ENCODE data around the gene APAF1. TPM values are rescaled to one million over a fixed set of nuclear protein-coding genes. Genes with fewer than 3 reads are reported as not detected.

APAF1 gene
- total RNA-seq, 1 experiment from 2014 or later, result 25.4 TPM

GRCh38 chr12:98725476-98726247 is 80.6 kb downstream of the APAF1 start:
- peak; percentile 22 to 59 for DNase-seq (ENCODE audit: low read depth in 1 of 2, low spot score in 2 of 2)

GRCh38 chr12:98727196-98727595 is 82.1 kb downstream of the APAF1 start:
- DNase-seq (ENCODE audit: low read depth in 1 of 2, low spot score in 2 of 2), result no peak
- H3K4me3 ChIP-seq, result no peak overlapping the region
- peaks cover 6% of the 10 kb centered on the region; the same call in 1 of the 2 replicates for H3K4me1 ChIP-seq (replicated peaks)
- no peaks in the 10 kb centered on the region for H3K27me3 ChIP-seq (replicated peaks)
- H3K9me3 ChIP-seq (replicated peaks), result no peaks in the 10 kb centered on the region
- H3K36me3 ChIP-seq, result peaks cover 60% of the 10 kb centered on the region
- no peak overlapping the region for H3K27ac ChIP-seq

More at GRCh38 chr12:98725476-98726247, 80.6 kb downstream of the APAF1 start:
- H3K27me3 ChIP-seq (replicated peaks), result no peaks in the 10 kb centered on the region
- H3K4me1 ChIP-seq (replicated peaks), result peaks cover 6% of the 10 kb centered on the region; the same call in 1 of the 2 replicates
- H3K4me3 ChIP-seq, result no peak overlapping the region
- H3K27ac ChIP-seq, result no peak overlapping the region
- H3K36me3 ChIP-seq, result peaks cover 52% of the 10 kb centered on the region
- H3K9me3 ChIP-seq (replicated peaks), result no peaks in the 10 kb centered on the region

- Histone ChIP-seq H3K36me3 (peaks cover 53% of the 10 kb centered on the region), H3K27ac (no peak overlapping the region), H3K27me3 (replicated peaks) (no peaks in the 10 kb centered on the region), H3K4me3 (no peak overlapping the region), H3K4me1 (replicated peaks) (peaks cover 3% of the 10 kb centered on the region; the same call in 1 of the 2 replicates), H3K9me3 (replicated peaks) (no peaks in the 10 kb centered on the region)
- DNase-seq (ENCODE audit: low read depth in 1 of 2, low spot score in 2 of 2), result no peak
These were observed 85.3 kb downstream of the APAF1 start for GRCh38 chr12:98730412-98730811.

DNA sequence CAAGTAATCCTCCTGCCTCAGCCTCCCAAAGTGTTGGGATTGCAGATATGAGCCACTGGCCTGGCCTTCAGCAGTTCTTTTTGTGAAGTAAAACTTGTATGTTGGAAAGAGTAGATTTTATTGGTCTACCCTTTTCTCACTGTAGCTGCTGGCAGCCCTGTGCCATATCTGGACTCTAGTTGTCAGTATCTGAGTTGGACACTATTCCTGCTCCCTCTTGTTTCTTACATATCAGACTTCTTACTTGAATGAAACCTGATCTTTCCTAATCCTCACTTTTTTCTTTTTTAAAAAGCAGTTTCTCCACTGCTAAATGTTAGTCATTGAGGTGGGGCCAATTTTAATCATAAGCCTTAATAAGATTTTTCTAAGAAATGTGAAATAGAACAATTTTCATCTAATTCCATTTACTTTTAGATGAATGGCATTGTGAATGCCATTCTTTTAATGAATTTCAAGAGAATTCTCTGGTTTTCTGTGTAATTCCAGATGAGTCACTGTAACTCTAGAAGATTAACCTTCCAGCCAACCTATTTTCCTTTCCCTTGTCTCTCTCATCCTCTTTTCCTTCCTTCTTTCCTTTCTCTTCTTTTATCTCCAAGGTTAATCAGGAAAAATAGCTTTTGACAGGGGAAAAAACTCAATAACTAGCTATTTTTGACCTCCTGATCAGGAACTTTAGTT is 88.7 kb downstream of the APAF1 start:
- no peak for DNase-seq (ENCODE audit: low read depth in 1 of 2, low spot score in 2 of 2)
- no peaks in the 10 kb centered on the region for H3K9me3 ChIP-seq (replicated peaks)
- H3K27me3 ChIP-seq (replicated peaks), result no peaks in the 10 kb centered on the region
- peaks cover 42% of the 10 kb centered on the region for H3K36me3 ChIP-seq
- no peak overlapping the region for H3K4me3 ChIP-seq
- peaks cover 18% of the 10 kb centered on the region for H3K4me1 ChIP-seq (replicated peaks)
- no peak overlapping the region for H3K27ac ChIP-seq

DNA sequence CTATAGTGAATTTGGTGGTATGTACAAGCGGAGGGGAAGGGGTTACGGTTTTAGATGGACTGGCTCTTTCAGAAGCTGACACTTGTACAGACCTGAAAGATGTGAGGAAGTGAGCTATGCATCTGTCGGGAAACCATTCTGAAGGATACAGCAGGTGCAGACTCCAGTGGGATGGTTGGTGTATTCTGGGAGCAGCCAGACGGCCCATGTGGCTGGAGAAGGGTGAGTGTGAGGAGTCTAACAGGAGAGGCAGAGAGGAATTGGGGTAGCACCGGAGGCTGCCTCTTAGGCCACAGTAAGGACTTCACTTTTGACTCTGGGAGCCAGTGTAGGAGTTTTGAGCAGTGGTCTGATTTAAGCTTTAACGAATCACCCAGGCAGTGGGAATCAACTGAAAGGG is 90.7 kb downstream of the APAF1 start:
- Histone ChIP-seq H3K27ac (no peak overlapping the region), H3K4me3 (no peak overlapping the region), H3K9me3 (replicated peaks) (no peaks in the 10 kb centered on the region), H3K27me3 (replicated peaks) (no peaks in the 10 kb centered on the region), H3K4me1 (replicated peaks) (peaks cover 18% of the 10 kb centered on the region), H3K36me3 (peaks cover 22% of the 10 kb centered on the region)
- DNase-seq (ENCODE audit: low read depth in 1 of 2, low spot score in 2 of 2), result no peak

DNA sequence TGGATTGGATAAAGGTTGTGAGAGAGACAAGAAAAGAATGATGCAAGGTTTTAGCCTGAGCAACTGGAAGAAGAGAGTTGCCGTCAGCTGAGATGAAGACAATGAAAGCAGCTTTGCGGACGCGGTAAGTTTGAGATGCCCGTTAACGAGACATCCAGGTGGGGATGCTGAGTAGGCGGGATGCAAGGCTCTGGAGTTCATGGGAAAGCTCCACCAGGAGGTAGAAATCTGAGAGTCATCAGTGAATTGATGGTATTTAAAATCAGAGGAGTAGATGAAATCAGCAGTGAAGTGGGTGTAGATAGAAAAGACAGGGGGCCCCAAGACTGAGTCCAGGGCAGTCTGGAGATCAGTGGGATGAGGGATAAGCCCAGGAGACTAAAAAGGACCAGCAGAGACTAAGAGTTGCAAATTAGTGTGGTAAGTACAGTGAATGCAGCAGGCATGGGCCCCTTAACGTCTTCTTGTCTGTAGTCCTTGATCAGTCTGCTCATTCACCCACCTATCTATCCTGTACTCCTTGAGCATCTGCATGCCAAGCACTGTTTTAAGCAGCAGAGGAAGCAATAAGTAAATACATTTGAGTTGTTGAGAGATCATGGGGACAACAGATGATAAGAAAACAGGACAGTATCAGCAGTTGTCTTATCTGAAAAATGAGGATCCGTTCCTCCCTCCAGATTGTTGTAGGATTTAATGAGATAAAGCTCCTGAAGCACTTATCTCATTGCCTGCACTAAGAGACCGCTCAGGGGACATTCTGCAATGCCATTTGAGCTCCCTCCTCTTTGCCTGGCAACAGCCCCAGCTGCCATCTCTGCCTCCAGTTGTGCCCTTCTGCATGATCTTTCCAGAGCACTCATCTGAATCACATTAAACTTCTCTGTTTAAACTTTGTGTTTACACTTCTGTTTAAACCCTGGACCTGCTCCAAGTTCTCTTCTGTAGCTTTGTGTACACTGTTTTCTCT is 91.5 kb downstream of the APAF1 start:
- Histone ChIP-seq H3K27ac (no peak overlapping the region), H3K4me3 (no peak overlapping the region)

DNA sequence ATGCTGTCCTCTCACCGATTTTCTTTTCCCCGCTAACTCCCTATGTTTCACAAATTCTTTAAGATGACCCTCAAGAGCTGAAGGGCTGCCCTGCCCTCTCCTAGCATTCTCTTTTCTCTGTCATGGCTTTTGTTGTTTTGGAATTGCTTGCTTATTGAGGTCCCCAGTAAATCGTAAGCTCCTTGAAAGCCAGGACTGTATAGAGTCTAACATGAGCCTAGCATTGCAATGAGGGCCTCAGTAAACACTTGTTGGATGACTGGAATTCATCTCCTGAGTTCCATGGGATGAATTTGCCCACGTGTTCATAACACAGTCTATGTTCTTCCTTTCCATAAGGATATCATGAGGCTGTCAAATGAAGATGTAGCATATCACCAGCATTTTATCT is 92.2 kb downstream of the APAF1 start:
- Histone ChIP-seq H3K36me3 (peaks cover 11% of the 10 kb centered on the region), H3K4me1 (replicated peaks) (peaks cover 25% of the 10 kb centered on the region), H3K4me3 (no peak overlapping the region), H3K27ac (no peak overlapping the region), H3K27me3 (replicated peaks) (no peaks in the 10 kb centered on the region), H3K9me3 (replicated peaks) (no peaks in the 10 kb centered on the region)
- no peak for DNase-seq (ENCODE audit: low read depth in 1 of 2, low spot score in 2 of 2)

More for the DNA sequence above, 91.5 kb downstream of the APAF1 start:
- DNase-seq (ENCODE audit: low read depth in 1 of 2, low spot score in 2 of 2), result no peak
- peaks cover 25% of the 10 kb centered on the region for H3K4me1 ChIP-seq (replicated peaks)
- peaks cover 16% of the 10 kb centered on the region for H3K36me3 ChIP-seq
- H3K27me3 ChIP-seq (replicated peaks), result no peaks in the 10 kb centered on the region
- H3K9me3 ChIP-seq (replicated peaks), result no peaks in the 10 kb centered on the region

- H3K4me3 ChIP-seq, result no peak overlapping the region
- no peak for DNase-seq (ENCODE audit: low read depth in 1 of 2, low spot score in 2 of 2)
- H3K27ac ChIP-seq, result no peak overlapping the region
These were observed 92.9 kb downstream of the APAF1 start for GRCh38 chr12:98738002-98738401.

GRCh38 chr12:98738539-98738938 is 93.4 kb downstream of the APAF1 start:
- no peak overlapping the region for H3K27ac ChIP-seq
- no peak overlapping the region for H3K4me3 ChIP-seq
- no peaks in the 10 kb centered on the region for H3K9me3 ChIP-seq (replicated peaks)
- H3K27me3 ChIP-seq (replicated peaks), result no peaks in the 10 kb centered on the region
- peaks cover 7% of the 10 kb centered on the region; the same call in 1 of the 2 replicates for H3K36me3 ChIP-seq
- DNase-seq (ENCODE audit: low read depth in 1 of 2, low spot score in 2 of 2), result no peak
- peaks cover 25% of the 10 kb centered on the region for H3K4me1 ChIP-seq (replicated peaks)

More at GRCh38 chr12:98738002-98738401, 92.9 kb downstream of the APAF1 start:
- Histone ChIP-seq H3K27me3 (replicated peaks) (no peaks in the 10 kb centered on the region), H3K36me3 (peaks cover 7% of the 10 kb centered on the region; the same call in 1 of the 2 replicates), H3K9me3 (replicated peaks) (no peaks in the 10 kb centered on the region), H3K4me1 (replicated peaks) (peaks cover 25% of the 10 kb centered on the region)

- peaks cover 2% of the 10 kb centered on the region; the same call in 1 of the 2 replicates for H3K36me3 ChIP-seq
- H3K4me1 ChIP-seq (replicated peaks), result peaks cover 30% of the 10 kb centered on the region
- H3K27me3 ChIP-seq (replicated peaks), result no peaks in the 10 kb centered on the region; the same call in none of the 2 replicates
- H3K9me3 ChIP-seq (replicated peaks), result no peaks in the 10 kb centered on the region
- DNase-seq (ENCODE audit: low read depth in 1 of 2, low spot score in 2 of 2), result no peak
- no peak overlapping the region for H3K27ac ChIP-seq
- H3K4me3 ChIP-seq, result no peak overlapping the region
These were observed 95.7 kb downstream of the APAF1 start for GRCh38 chr12:98740751-98741150.

DNA sequence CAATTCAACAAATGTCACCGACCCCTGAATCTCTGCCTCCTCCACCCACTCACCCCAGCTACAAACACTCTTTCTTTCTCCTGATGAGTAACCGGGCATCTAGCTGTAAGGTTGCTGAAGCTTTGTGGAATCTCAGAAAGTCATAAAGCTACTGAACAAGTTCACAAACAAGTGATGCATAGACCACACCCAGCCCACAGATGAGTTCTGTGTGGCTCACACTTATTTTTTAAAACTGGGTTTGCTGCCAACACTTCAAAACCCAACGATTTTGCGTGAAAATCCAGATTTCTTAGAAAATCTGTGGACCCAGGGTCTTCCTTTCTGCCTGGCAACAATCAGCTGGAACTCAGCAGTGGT is 96.1 kb downstream of the APAF1 start:
- Histone ChIP-seq H3K27ac (no peak overlapping the region), H3K9me3 (replicated peaks) (no peaks in the 10 kb centered on the region), H3K36me3 (no peaks in the 10 kb centered on the region; the same call in 1 of the 2 replicates), H3K4me1 (replicated peaks) (peaks cover 34% of the 10 kb centered on the region), H3K4me3 (no peak overlapping the region), H3K27me3 (replicated peaks) (no peaks in the 10 kb centered on the region; the same call in none of the 2 replicates)
- DNase-seq (ENCODE audit: low read depth in 1 of 2, low spot score in 2 of 2), result no peak

DNA sequence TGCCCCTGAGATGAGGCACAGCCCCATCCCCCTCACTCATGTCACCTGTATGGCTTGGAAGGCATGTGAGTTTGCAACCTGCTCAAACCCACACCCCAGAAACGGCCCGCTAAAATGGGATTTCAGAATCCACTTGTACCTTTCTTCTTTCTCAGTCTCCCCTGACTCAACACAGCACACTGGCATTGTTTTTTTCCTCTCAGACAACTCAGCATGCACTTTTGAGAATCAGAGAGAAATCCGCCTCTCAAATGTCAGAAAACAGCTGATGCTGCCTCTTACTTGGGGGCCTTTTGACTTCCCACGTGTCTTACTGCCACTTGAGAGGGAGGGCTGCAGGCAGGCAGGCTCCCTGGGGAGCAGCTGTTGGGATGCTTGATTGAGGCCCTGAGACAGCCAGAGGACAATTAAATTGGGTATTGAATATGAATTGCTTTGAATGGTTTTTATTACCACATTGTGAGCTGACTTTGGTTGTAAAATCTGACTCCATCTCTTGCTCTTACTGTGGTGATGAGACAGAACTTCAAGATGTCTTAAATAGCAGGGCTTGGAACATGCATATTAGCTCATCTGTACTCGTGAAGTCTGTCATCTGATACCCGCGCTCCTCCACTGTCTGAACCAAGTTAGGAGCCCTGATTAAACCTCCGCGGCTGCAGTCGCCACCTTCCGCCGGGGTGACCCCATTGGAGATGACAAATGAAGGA is 96.6 kb downstream of the APAF1 start:
- peaks cover 36% of the 10 kb centered on the region for H3K4me1 ChIP-seq (replicated peaks)
- H3K9me3 ChIP-seq (replicated peaks), result no peaks in the 10 kb centered on the region
- no peak overlapping the region for H3K4me3 ChIP-seq
- no peaks in the 10 kb centered on the region for H3K36me3 ChIP-seq
- no peaks in the 10 kb centered on the region; the same call in none of the 2 replicates for H3K27me3 ChIP-seq (replicated peaks)
- DNase-seq (ENCODE audit: low read depth in 1 of 2, low spot score in 2 of 2), result no peak
- no peak overlapping the region for H3K27ac ChIP-seq

Data from SJSA1 (cell line).